Body of pancreas (tissue), 4 donors: ENCODE measurements around the gene PIGM. TPM values are rescaled to one million over a fixed set of nuclear protein-coding genes. Genes with fewer than 3 reads are reported as not detected.

Experiments
- ATAC-seq: fragments of 150-250 bp; one replicate; pipeline ENCODE4 v1.9.1; 2016
- DNase-seq, 4 donors: peaks; one replicate each; pipeline ENCODE4 v3.0.0-alpha.2; 2019
- H3K27ac ChIP-seq, 4 donors: fragments of 200-600 bp; sonication (generic); 1 replicate in 3 of 4; 2 replicates in 1 of 4; pipeline versions ENCODE4 v1.5.1 to v1.6.1; 2016 to 2019; ENCODE audit warnings: mild to moderate bottlenecking in 1 of 4, mixed read lengths in 1 of 4, moderate library complexity in 1 of 4
- H3K27me3 ChIP-seq, 2 donors: fragments of 200-600 bp; sonication (generic); one replicate each; pipeline ENCODE4 v1.6.0; 2016; ENCODE audit warnings: mild to moderate bottlenecking in 1 of 2
- H3K36me3 ChIP-seq, 2 donors: fragments of 200-600 bp; sonication (generic); replicated peaks in 1 of 2; 2 replicates each; pipeline ENCODE4 v1.5.1; 2016; ENCODE audit warnings: low read depth in 2 of 2; ENCODE audit not compliant: insufficient read depth in 1 of 2
- H3K4me1 ChIP-seq: fragments of 200-600 bp; sonication (generic); one replicate; pipeline ENCODE4 v1.6.0; 2016
- H3K4me3 ChIP-seq, 2 donors: fragments of 200-600 bp; sonication (generic); 1 replicate in 1 of 2; 2 replicates in 1 of 2; pipeline ENCODE4 v1.5.1; 2016 to 2019
- H3K9me3 ChIP-seq, 3 donors: fragments of 200-600 bp; sonication (generic); 1 replicate in 2 of 3; 2 replicates in 1 of 3; pipeline ENCODE4 v1.5.1; 2016
- CTCF ChIP-seq, 7 experiments: fragments of 450-650 bp in 4 of 7; fragments of 200-600 bp in 3 of 7; sonication (generic) in 3 of 7; IDR thresholded peaks; one replicate each; pipeline ENCODE4 v1.5.1; 2016 to 2019; ENCODE audit warnings: antibody characterized with exemption in 7 of 7
- POLR2A ChIP-seq, 3 donors: fragments of 450-650 bp; IDR thresholded peaks; one replicate each; pipeline ENCODE4 v1.6.1; 2016; ENCODE audit warnings: antibody characterized with exemption in 3 of 3, mild to moderate bottlenecking in 2 of 3
- WGBS, 2 donors: methylation state at CpG; one replicate each; pipeline ENCODE4 v1.1.5; 2017; 5-methylcytosine and 5-hydroxymethylcytosine counted together
- intact Hi-C: fragments of 100-400 bp; cut with DNase I; formaldehyde crosslinking; loops from one replicate; pipeline ENCODE4 v1.15.1; 2023
- total RNA-seq, 2 donors: library from RNA; depleted of rRNA; stranded (reverse); fragments of >200 nt; gene quantifications; one replicate each; pipeline ENCODE4 v1.1.0, GENCODE V29; 2016

Gene PIGM
- total RNA-seq, 2 donors from 2014 or later: 4.9 to 7.8 TPM

GRCh38 chr1:160020196-160020595, 11.6 kb downstream of the PIGM start:
- H3K27ac ChIP-seq: no peak overlapping the region
- no peaks in the 10 kb centered on the region for H3K36me3 ChIP-seq
- WGBS, 2 donors: 75 to 80% methylated on average over 5 of the region's 5 CpGs
- DNase-seq: no peak
- ATAC-seq: no peak
- no peaks in the 10 kb centered on the region for H3K9me3 ChIP-seq
- no peaks in the 10 kb centered on the region for H3K4me1 ChIP-seq
- no peak for TF ChIP-seq POLR2A (IDR thresholded peaks at IDR 0.05)
- TF ChIP-seq CTCF (IDR thresholded peaks at IDR 0.05): no peak
- H3K4me3 ChIP-seq: no peak overlapping the region
- intact Hi-C loops: no loop called here
- H3K27me3 ChIP-seq: no peaks in the 10 kb centered on the region

GRCh38 chr1:160018900-160019299, 12.9 kb downstream of the PIGM start:
- TF ChIP-seq CTCF (IDR thresholded peaks at IDR 0.05) (no peak), POLR2A (IDR thresholded peaks at IDR 0.05) (no peak)
- Histone ChIP-seq H3K36me3 (no peaks in the 10 kb centered on the region), H3K9me3 (no peaks in the 10 kb centered on the region), H3K4me1 (no peaks in the 10 kb centered on the region), H3K4me3 (no peak overlapping the region), H3K27ac (no peak overlapping the region), H3K27me3 (no peaks in the 10 kb centered on the region)
- 77 to 80% methylated on average over 1 of the region's 1 CpG for WGBS, 2 donors
- no peak for ATAC-seq
- no peak for DNase-seq
- intact Hi-C loops: no loop called here

GRCh38 chr1:160018347-160018746, 13.4 kb downstream of the PIGM start:
- Histone ChIP-seq H3K36me3 (no peaks in the 10 kb centered on the region), H3K4me1 (no peaks in the 10 kb centered on the region), H3K9me3 (no peaks in the 10 kb centered on the region), H3K27ac (no peak overlapping the region), H3K27me3 (no peaks in the 10 kb centered on the region), H3K4me3 (no peak overlapping the region)
- ATAC-seq: no peak
- TF ChIP-seq POLR2A (IDR thresholded peaks at IDR 0.05) (no peak), CTCF (IDR thresholded peaks at IDR 0.05) (no peak)
- WGBS, 2 donors: 62 to 79% methylated on average over 3 of the region's 3 CpGs
- no peak for DNase-seq
- intact Hi-C loops: no loop called here

- Histone ChIP-seq H3K36me3 (no peaks in the 10 kb centered on the region), H3K4me3 (no peak overlapping the region), H3K27me3 (no peaks in the 10 kb centered on the region), H3K9me3 (no peaks in the 10 kb centered on the region), H3K27ac (no peak overlapping the region), H3K4me1 (no peaks in the 10 kb centered on the region)
- ATAC-seq (no peak), DNase-seq (no peak)
- WGBS, 2 donors: 38 to 59% methylated on average over 1 of the region's 1 CpG
- intact Hi-C loops: no loop called here
- no peak for TF ChIP-seq POLR2A (IDR thresholded peaks at IDR 0.05)
These were observed 14.2 kb downstream of the PIGM start for GRCh38 chr1:160017592-160017991.

- Histone ChIP-seq H3K9me3 (no peaks in the 10 kb centered on the region), H3K27ac (no peak overlapping the region), H3K36me3 (no peaks in the 10 kb centered on the region), H3K4me1 (no peaks in the 10 kb centered on the region), H3K4me3 (no peak overlapping the region), H3K27me3 (no peaks in the 10 kb centered on the region)
- TF ChIP-seq POLR2A (IDR thresholded peaks at IDR 0.05) (no peak), CTCF (IDR thresholded peaks at IDR 0.05) (no peak)
- intact Hi-C loops: loop anchor here (5.0 kb wide), 1 partner anchor 214 kb away; no protein-coding TSS in a partner anchor
- ATAC-seq (no peak), DNase-seq (no peak)
- 55 to 73% methylated on average over 3 of the region's 3 CpGs for WGBS, 2 donors
These were observed 20.0 kb downstream of the PIGM start for GRCh38 chr1:160011781-160012180.
